Measurements from ENCODE around the gene PRM3.
"Not testable (repeated sequence)": the region's sequence is repeated elsewhere in the genome, so short reads cannot be mapped to it uniquely, and the experiment has no call there.

PRM3 gene

GRCh38 chr16:11306381-11306780 is 33.0 kb upstream of the PRM3 start:
- in situ Hi-C loops (cut with MboI; ENCODE audit: low sequenced_read_pairs) = no loop called here

- in situ Hi-C loops (cut with MboI; ENCODE audit: low sequenced_read_pairs) = no loop called here
Measured at GRCh38 chr16:11303405-11304138, 30.1 kb upstream of the PRM3 start.

GRCh38 chr16:11302977-11303376 is 29.5 kb upstream of the PRM3 start:
- in situ Hi-C loops (cut with MboI; ENCODE audit: low sequenced_read_pairs) = no loop called here

GRCh38 chr16:11301645-11302501 is 28.4 kb upstream of the PRM3 start:
- in situ Hi-C loops (cut with MboI; ENCODE audit: low sequenced_read_pairs) = no loop called here

GRCh38 chr16:11300560-11300892 is 27.1 kb upstream of the PRM3 start:
- in situ Hi-C loops (cut with MboI; ENCODE audit: low sequenced_read_pairs) = no loop called here

- in situ Hi-C loops (cut with MboI; ENCODE audit: low sequenced_read_pairs) = no loop called here
Measured at GRCh38 chr16:11299865-11300559, 26.6 kb upstream of the PRM3 start.

GRCh38 chr16:11298950-11299547 is 25.6 kb upstream of the PRM3 start:
- in situ Hi-C loops (cut with MboI; ENCODE audit: low sequenced_read_pairs) = not testable (repeated sequence)

- in situ Hi-C loops (cut with MboI; ENCODE audit: low sequenced_read_pairs) = no loop called here
Measured at GRCh38 chr16:11298143-11298900, 24.9 kb upstream of the PRM3 start.

- in situ Hi-C loops (cut with MboI; ENCODE audit: low sequenced_read_pairs) = no loop called here
Measured at GRCh38 chr16:11297492-11298142, 24.2 kb upstream of the PRM3 start.

- in situ Hi-C loops (cut with MboI; ENCODE audit: low sequenced_read_pairs) = no loop called here
Measured at GRCh38 chr16:11296706-11297491, 23.5 kb upstream of the PRM3 start.

GRCh38 chr16:11296351-11296705 is 22.9 kb upstream of the PRM3 start:
- in situ Hi-C loops (cut with MboI; ENCODE audit: low sequenced_read_pairs) = no loop called here

GRCh38 chr16:11295672-11296071 is 22.2 kb upstream of the PRM3 start:
- in situ Hi-C loops (cut with MboI; ENCODE audit: low sequenced_read_pairs) = no loop called here

GRCh38 chr16:11292076-11292748 is 18.8 kb upstream of the PRM3 start:
- in situ Hi-C loops (cut with MboI; ENCODE audit: low sequenced_read_pairs) = no loop called here

- in situ Hi-C loops (cut with MboI; ENCODE audit: low sequenced_read_pairs) = no loop called here
Measured at GRCh38 chr16:11291091-11291703, 17.8 kb upstream of the PRM3 start.

GRCh38 chr16:11290102-11290893 is 16.9 kb upstream of the PRM3 start:
- in situ Hi-C loops (cut with MboI; ENCODE audit: low sequenced_read_pairs) = no loop called here

- in situ Hi-C loops (cut with MboI; ENCODE audit: low sequenced_read_pairs) = not testable (repeated sequence)
Measured at GRCh38 chr16:11289696-11290095, 16.3 kb upstream of the PRM3 start.

GRCh38 chr16:11289202-11289601 is 15.8 kb upstream of the PRM3 start:
- in situ Hi-C loops (cut with MboI; ENCODE audit: low sequenced_read_pairs) = no loop called here

- in situ Hi-C loops (cut with MboI; ENCODE audit: low sequenced_read_pairs) = no loop called here
Measured at GRCh38 chr16:11285842-11286241, 12.4 kb upstream of the PRM3 start.
